Frontal cortex (tissue), 4 donors: ENCODE data around the gene TNNI3K. TPM values are rescaled to one million over a fixed set of nuclear protein-coding genes. Genes with fewer than 3 reads are reported as not detected.

Source experiments
- DNase-seq, 2 donors: peaks; one replicate each; pipeline ENCODE4 v3.0.0; 2012; ENCODE audit warnings: low spot score in 2 of 2
- FAIRE-seq: peaks from 2 replicates; lab custom pipeline; 2012; peaks lifted over from hg19 to GRCh38; lab: Jason Lieb, UNC
- total RNA-seq: library from RNA; depleted of rRNA; stranded (reverse); fragments of >200 nt; gene quantifications from one replicate; pipeline ENCODE4 v1.2.3, GENCODE V29; 2014
- donor health status: control.
- donor health status: control.
- donor health status: control.

The TNNI3K gene
- total RNA-seq, 1 donor from 2014 or later: 17.1 TPM

- no peak for FAIRE-seq
Measured at GRCh38 chr1:74592580-74593355, 357.6 kb downstream of the TNNI3K start.

More at GRCh38 chr1:74592580-74593355, 357.6 kb downstream of the TNNI3K start:
- DNase-seq: no peak

Other genes with a start within 250 kb of the TNNI3K start
- 0.82 TPM for gene LRRIQ3, start 37.2 kb upstream of the TNNI3K start, total RNA-seq
- 20.8 TPM for gene FPGT, start 37.1 kb upstream of the TNNI3K start, total RNA-seq